ENCODE measurements around the gene ZCCHC3.
"Not testable (repeated sequence)": the region's sequence is repeated elsewhere in the genome, so short reads cannot be mapped to it uniquely, and the experiment has no call there.

The ZCCHC3 gene

DNA sequence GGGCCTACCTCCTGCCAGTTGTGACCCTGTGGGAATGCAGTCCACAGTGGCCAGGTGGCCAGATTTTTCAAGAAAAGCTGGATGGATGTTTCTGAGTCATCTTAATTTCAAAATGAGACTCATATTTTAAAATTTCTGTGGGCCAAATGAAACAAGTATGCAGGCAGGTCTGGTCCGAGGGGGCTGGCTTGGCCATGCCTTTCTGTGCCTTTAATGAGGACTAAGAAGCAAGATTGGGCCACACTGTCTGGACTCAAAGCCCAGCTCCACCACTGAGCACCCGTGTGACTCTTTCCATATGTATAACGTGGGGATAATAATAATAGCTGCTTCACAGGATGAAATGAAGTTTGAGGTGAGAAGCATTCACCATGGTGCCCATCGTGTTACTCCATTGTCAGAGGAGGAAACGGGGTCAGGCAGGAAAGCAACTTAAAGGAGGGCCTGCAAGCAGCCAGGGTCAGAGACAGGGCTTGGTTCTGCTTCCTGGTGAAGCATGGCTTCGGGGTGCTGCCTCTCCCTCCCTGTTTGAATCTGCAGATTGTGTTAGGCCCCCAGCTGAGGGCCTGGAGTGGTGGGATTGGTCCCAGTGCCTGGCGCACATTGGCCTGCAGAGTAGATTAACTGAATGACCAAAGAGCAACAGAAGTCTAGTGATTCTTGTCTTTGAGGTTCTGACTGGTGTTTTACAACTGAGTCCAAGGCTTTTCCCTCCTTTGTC lies 31.8 kb downstream of the ZCCHC3 start:
- TF ChIP-seq, protein P1, sequence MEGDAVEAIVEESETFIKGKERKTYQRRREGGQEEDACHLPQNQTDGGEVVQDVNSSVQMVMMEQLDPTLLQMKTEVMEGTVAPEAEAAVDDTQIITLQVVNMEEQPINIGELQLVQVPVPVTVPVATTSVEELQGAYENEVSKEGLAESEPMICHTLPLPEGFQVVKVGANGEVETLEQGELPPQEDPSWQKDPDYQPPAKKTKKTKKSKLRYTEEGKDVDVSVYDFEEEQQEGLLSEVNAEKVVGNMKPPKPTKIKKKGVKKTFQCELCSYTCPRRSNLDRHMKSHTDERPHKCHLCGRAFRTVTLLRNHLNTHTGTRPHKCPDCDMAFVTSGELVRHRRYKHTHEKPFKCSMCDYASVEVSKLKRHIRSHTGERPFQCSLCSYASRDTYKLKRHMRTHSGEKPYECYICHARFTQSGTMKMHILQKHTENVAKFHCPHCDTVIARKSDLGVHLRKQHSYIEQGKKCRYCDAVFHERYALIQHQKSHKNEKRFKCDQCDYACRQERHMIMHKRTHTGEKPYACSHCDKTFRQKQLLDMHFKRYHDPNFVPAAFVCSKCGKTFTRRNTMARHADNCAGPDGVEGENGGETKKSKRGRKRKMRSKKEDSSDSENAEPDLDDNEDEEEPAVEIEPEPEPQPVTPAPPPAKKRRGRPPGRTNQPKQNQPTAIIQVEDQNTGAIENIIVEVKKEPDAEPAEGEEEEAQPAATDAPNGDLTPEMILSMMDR (IDR thresholded peaks at IDR 0.05; ENCODE audit: low read depth, low read length): no peak
- peak in 1 of 2 donors; percentile 5 for DNase-seq (ENCODE audit: low read depth in 2 of 2)
- no peak overlapping the region for H3K4me3 ChIP-seq (replicated peaks in 1 of 2; ENCODE audit: low read depth in 2 of 2, low read length in 2 of 2)

GRCh38 chr20:329851-330232 lies 32.5 kb downstream of the ZCCHC3 start:
- H3K4me3 ChIP-seq (replicated peaks in 1 of 2; ENCODE audit: low read depth in 2 of 2, low read length in 2 of 2): no peak overlapping the region
- no peak for DNase-seq (ENCODE audit: low read depth in 2 of 2)
- TF ChIP-seq, protein P1 (IDR thresholded peaks at IDR 0.05; ENCODE audit: low read depth, low read length): no peak

DNA sequence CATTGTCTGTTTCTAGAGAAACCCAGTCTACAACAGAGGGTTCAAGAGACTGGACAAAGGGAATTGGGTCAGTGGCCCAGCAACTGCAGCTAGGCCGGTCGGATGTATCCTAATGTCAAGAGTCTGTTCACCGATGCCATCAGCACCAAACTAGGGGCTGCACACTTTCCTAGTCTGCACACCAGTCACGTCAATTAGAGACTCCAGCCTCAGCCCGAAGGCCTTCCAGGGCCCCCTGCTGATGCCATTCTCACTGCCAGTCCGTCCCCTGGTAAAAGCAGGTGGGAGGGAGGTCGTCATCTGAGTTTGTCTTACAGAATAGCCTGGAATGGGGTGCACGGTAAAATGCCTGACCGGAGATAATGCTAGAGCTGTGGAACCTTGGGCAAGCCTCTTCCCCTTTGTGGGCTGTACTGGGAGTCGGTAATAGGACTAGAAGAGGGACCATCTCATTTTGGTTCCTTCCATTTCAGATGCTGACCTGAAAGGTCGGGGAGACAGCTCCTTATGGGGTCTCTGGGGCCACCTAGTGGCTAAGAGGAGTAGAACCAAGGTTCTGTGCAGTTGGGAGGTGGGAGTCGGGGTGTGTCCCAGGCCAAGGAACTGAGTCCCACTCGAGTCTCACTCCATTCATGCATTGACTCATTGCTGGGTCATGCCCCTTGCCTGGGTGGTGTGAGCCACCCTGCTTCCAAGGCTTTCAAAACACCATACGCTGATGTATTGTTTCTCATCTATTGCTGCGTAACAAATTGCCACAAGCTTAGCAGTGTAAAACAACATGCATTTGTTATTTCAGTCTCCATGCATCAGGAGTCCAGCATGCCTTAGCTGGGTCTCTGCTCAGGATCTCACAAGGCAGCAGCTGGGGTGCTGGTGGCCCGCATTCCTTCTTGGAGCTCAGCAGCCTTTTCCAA lies 33.1 kb downstream of the ZCCHC3 start:
- peak; percentile 80 for DNase-seq (ENCODE audit: low read depth in 2 of 2)
- TF ChIP-seq, protein P1 (IDR thresholded peaks at IDR 0.05; ENCODE audit: low read depth, low read length): peak; percentile 91
- H3K4me3 ChIP-seq (replicated peaks in 1 of 2; ENCODE audit: low read depth in 2 of 2, low read length in 2 of 2): no peak overlapping the region

DNA sequence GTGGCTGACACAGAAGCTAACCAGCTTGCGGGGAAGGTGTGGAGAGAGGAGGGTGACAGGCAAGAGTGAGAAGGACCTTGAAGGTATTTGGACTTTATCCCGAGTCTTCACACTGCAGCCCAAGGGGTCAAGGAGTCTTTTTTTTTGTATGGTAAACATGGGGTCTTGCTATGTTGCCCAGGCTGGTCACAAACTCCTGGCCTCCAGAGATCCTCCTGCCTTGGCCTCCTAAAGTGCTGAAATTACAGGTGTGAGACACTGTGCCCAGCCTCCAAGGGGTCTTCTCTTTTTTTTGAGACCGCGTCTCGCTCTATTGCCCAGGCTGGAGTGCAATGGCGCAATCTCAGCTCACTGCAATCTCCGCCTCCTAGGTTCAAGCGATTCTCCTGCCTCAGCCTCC lies 37.2 kb downstream of the ZCCHC3 start:
- H3K4me3 ChIP-seq (replicated peaks in 1 of 2; ENCODE audit: low read depth in 2 of 2, low read length in 2 of 2): no peak overlapping the region

DNA sequence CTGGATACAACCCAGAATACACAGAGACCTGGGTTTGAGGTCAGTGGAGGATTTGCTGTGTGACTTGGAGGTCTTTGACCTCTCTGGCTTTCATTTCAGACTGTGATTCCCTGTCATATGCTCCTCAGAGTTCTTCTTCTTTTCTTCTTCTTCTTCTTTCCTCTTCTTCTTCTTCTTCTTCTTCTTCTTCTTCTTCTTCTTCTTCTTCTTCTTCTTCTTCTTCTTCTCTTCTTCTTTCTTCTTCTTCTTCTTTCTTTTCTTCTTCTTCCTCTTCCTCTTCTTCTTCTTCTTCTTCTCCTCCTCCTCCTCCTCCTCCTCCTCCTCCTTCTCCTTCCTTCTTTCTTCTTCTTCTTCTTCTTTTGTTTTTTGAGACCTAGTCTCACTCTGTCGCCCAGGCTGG lies 38.7 kb downstream of the ZCCHC3 start:
- H3K4me3 ChIP-seq (replicated peaks in 1 of 2; ENCODE audit: low read depth in 2 of 2, low read length in 2 of 2); DNase-seq (ENCODE audit: low read depth in 2 of 2): not testable (repeated sequence)

More for the DNA sequence above, 37.2 kb downstream of the ZCCHC3 start:
- DNase-seq (ENCODE audit: low read depth in 2 of 2): no peak
- TF ChIP-seq, protein P1 (IDR thresholded peaks at IDR 0.05; ENCODE audit: low read depth, low read length): no peak

- TF ChIP-seq, protein P1 (IDR thresholded peaks at IDR 0.05; ENCODE audit: low read depth, low read length): no peak
- peak; percentile 76 to 97 for DNase-seq (ENCODE audit: low read depth in 2 of 2)
- no peak overlapping the region for H3K4me3 ChIP-seq (replicated peaks in 1 of 2; ENCODE audit: low read depth in 2 of 2, low read length in 2 of 2)
Observed at GRCh38 chr20:341682-342081, 44.3 kb downstream of the ZCCHC3 start.

DNA sequence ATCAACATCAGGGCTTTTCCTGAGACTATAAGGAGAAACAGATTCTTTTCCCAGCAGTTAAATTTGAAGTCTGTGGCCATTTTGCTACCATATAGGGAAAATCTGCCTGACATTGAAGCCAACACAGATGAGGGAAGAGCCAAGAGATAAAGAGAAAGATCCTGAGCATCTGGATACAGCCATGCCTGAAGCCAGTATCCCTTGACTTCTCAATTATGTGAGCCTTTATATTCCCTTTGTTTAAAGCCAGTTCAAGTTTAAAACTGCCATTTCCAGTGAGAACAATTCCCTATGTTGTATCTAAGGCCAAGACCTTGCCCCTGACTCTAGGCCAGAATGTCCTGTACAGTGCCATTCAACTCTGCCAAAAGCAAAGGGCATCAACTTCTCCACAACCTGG lies 45.7 kb downstream of the ZCCHC3 start:
- no peak for DNase-seq (ENCODE audit: low read depth in 2 of 2)
- no peak overlapping the region for H3K4me3 ChIP-seq (replicated peaks in 1 of 2; ENCODE audit: low read depth in 2 of 2, low read length in 2 of 2)
- TF ChIP-seq, protein P1 (IDR thresholded peaks at IDR 0.05; ENCODE audit: low read depth, low read length): no peak

All from cardiac fibroblast (primary cell).